IPS-NIHi11 (cell line): ENCODE data around the gene SUCLG1.
A peak's percentile ranks its signal among the peaks of the same experiment; 100 is the strongest.
"Not testable (repeated sequence)": the region's sequence is repeated elsewhere in the genome, so short reads cannot be mapped to it uniquely, and the experiment has no call there.

Experiments used
- DNase-seq: peaks from one replicate; pipeline ENCODE4 v3.0.0; 2012; ENCODE audit warnings: mixed read lengths, low spot score

Gene SUCLG1

GRCh38 chr2:84459018-84459943, at the start of gene SUCLG1:
Gene SUCLG1 (minus strand): TSS chr2:84459280. CDS start chr2:84459269, 11 bp downstream.
- peak; percentile 87 for DNase-seq

- no peak for DNase-seq
Observed at GRCh38 chr2:84498150-84498799, 39.2 kb upstream of the SUCLG1 start.

GRCh38 chr2:84497285-84497684, 38.2 kb upstream of the SUCLG1 start:
- no peak for DNase-seq

- no peak for DNase-seq
Observed at GRCh38 chr2:84496386-84496785, 37.3 kb upstream of the SUCLG1 start.

- peak; percentile 50 for DNase-seq
Observed at GRCh38 chr2:84495539-84496146, 36.6 kb upstream of the SUCLG1 start.

GRCh38 chr2:84494070-84494469, 35.0 kb upstream of the SUCLG1 start:
- no peak for DNase-seq

- no peak for DNase-seq
Observed at GRCh38 chr2:84493514-84493913, 34.4 kb upstream of the SUCLG1 start.

GRCh38 chr2:84492571-84492970, 33.5 kb upstream of the SUCLG1 start:
- DNase-seq, result no peak

- no peak for DNase-seq
Observed at GRCh38 chr2:84491741-84492140, 32.7 kb upstream of the SUCLG1 start.

GRCh38 chr2:84491256-84491655, 32.2 kb upstream of the SUCLG1 start:
- no peak for DNase-seq

- DNase-seq, result no peak
Observed at GRCh38 chr2:84487298-84487996, 28.4 kb upstream of the SUCLG1 start.

- no peak for DNase-seq
Observed at GRCh38 chr2:84486441-84487115, 27.5 kb upstream of the SUCLG1 start.

GRCh38 chr2:84483320-84483719, 24.2 kb upstream of the SUCLG1 start:
- DNase-seq, result no peak

- no peak for DNase-seq
Observed at GRCh38 chr2:84482603-84483002, 23.5 kb upstream of the SUCLG1 start.

GRCh38 chr2:84481702-84482101, 22.6 kb upstream of the SUCLG1 start:
- no peak for DNase-seq

GRCh38 chr2:84478867-84479266, 19.8 kb upstream of the SUCLG1 start:
- DNase-seq, result no peak

GRCh38 chr2:84477886-84478285, 18.8 kb upstream of the SUCLG1 start:
- no peak for DNase-seq

GRCh38 chr2:84474176-84474575, 15.1 kb upstream of the SUCLG1 start:
- DNase-seq, result no peak

- DNase-seq, result no peak
Observed at GRCh38 chr2:84472856-84473565, 13.9 kb upstream of the SUCLG1 start.

GRCh38 chr2:84472423-84472822, 13.3 kb upstream of the SUCLG1 start:
- DNase-seq, result not testable (repeated sequence)

- no peak for DNase-seq
Observed at GRCh38 chr2:84467389-84467788, 8.3 kb upstream of the SUCLG1 start.
